Measurements from ENCODE around the gene DGUOK. TPM values are rescaled to one million over a fixed set of nuclear protein-coding genes. Genes with fewer than 3 reads are reported as not detected.

DGUOK gene
- total RNA-seq, 2 donors from 2014 or later = 55.0 to 56.3 TPM

GRCh38 chr2:73992036-73992435 lies 65.4 kb downstream of the DGUOK start:
- Histone ChIP-seq H3K27me3 (no peaks in the 10 kb centered on the region), H3K9ac (ENCODE audit: low read depth in 2 of 2, low read length in 2 of 2) (no peak overlapping the region), H3K27ac (no peak overlapping the region), H3K4me1 (peaks cover 10% of the 10 kb centered on the region), H3K36me3 (no peaks in the 10 kb centered on the region), H3K4me3 (no peak overlapping the region), H3K9me3 (no peaks in the 10 kb centered on the region)
- no peak for TF ChIP-seq CTCF (IDR thresholded peaks at IDR 0.05)
- intact Hi-C loops (cut with DNase I) = no loop called here
- no peak for DNase-seq

- no peak for TF ChIP-seq CTCF (IDR thresholded peaks at IDR 0.05)
- no peak for DNase-seq
- H3K27me3 ChIP-seq = no peaks in the 10 kb centered on the region
- peaks cover 3% of the 10 kb centered on the region for H3K4me1 ChIP-seq
- intact Hi-C loops (cut with DNase I) = no loop called here
- H3K36me3 ChIP-seq = no peaks in the 10 kb centered on the region
- H3K27ac ChIP-seq = no peak overlapping the region
- H3K9me3 ChIP-seq = no peaks in the 10 kb centered on the region
- H3K4me3 ChIP-seq = no peak overlapping the region
- no peak overlapping the region for H3K9ac ChIP-seq (ENCODE audit: low read depth in 2 of 2, low read length in 2 of 2)
Measured at GRCh38 chr2:73993376-73993775, 66.7 kb downstream of the DGUOK start.

- DNase-seq = no peak
- no peaks in the 10 kb centered on the region for H3K36me3 ChIP-seq
- H3K4me3 ChIP-seq = no peak overlapping the region
- H3K9me3 ChIP-seq = no peaks in the 10 kb centered on the region
- no peak overlapping the region for H3K9ac ChIP-seq (ENCODE audit: low read depth in 2 of 2, low read length in 2 of 2)
- intact Hi-C loops (cut with DNase I) = no loop called here
- no peaks in the 10 kb centered on the region for H3K27me3 ChIP-seq
- TF ChIP-seq CTCF (IDR thresholded peaks at IDR 0.05) = no peak
- no peak overlapping the region for H3K27ac ChIP-seq
- H3K4me1 ChIP-seq = no peaks in the 10 kb centered on the region
Measured at GRCh38 chr2:73993778-73994177, 67.1 kb downstream of the DGUOK start.

- TF ChIP-seq CTCF (IDR thresholded peaks at IDR 0.05) = no peak
- intact Hi-C loops (cut with DNase I) = no loop called here
- Histone ChIP-seq H3K27me3 (no peaks in the 10 kb centered on the region), H3K4me3 (no peak overlapping the region), H3K4me1 (no peaks in the 10 kb centered on the region), H3K36me3 (no peaks in the 10 kb centered on the region), H3K9me3 (no peaks in the 10 kb centered on the region), H3K27ac (no peak overlapping the region), H3K9ac (ENCODE audit: low read depth in 2 of 2, low read length in 2 of 2) (no peak overlapping the region)
- no peak for DNase-seq
Measured at GRCh38 chr2:73994178-73994831, 67.6 kb downstream of the DGUOK start.

- no peak overlapping the region for H3K4me3 ChIP-seq
- peaks cover 10% of the 10 kb centered on the region for H3K4me1 ChIP-seq
- H3K36me3 ChIP-seq = no peaks in the 10 kb centered on the region
- DNase-seq = no peak
- no peak overlapping the region for H3K9ac ChIP-seq (ENCODE audit: low read depth in 2 of 2, low read length in 2 of 2)
- intact Hi-C loops (cut with DNase I) = no loop called here
- H3K27ac ChIP-seq = no peak overlapping the region
- no peak for TF ChIP-seq CTCF (IDR thresholded peaks at IDR 0.05)
- no peaks in the 10 kb centered on the region for H3K27me3 ChIP-seq
- no peaks in the 10 kb centered on the region for H3K9me3 ChIP-seq
Measured at GRCh38 chr2:73995810-73996209, 69.1 kb downstream of the DGUOK start.
